ENCODE measurements around the gene ZMAT3.

The ZMAT3 gene

DNA sequence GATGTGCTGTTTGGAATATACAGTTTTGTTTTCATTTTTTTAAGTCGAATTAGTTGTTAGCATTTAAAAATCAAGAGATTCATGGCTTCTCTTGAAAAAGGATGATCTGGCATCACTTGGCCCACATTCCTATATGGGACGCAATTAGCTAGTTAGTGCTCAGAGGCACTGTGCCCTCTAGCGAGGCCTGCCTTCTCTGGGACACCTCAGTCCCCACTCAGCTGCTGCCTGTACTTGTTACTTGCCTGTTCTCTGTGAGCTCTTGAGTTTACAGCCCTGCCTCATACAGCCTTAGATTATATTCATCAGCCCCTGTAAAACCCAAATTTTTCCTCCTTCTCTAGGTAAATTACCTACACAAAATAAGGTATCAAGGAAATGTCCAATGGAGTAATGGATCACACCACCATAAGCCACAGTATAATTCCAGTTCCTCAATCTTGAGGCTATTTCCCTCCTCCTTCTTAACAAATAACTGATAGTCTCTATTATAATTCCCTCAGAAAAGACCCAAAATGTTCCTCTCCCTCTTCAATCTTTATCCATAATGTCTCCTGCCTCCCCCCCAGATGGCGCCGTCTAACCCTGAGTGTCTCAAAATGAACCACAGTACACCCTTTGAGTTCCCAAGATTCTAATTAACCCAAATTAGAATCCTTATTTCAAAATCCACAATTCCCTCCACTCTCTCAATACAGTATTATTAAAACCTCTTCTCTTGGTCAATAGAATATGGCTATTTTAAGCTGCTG, 2.7 kb downstream of the ZMAT3 start:
- TF ChIP-seq, protein P1, sequence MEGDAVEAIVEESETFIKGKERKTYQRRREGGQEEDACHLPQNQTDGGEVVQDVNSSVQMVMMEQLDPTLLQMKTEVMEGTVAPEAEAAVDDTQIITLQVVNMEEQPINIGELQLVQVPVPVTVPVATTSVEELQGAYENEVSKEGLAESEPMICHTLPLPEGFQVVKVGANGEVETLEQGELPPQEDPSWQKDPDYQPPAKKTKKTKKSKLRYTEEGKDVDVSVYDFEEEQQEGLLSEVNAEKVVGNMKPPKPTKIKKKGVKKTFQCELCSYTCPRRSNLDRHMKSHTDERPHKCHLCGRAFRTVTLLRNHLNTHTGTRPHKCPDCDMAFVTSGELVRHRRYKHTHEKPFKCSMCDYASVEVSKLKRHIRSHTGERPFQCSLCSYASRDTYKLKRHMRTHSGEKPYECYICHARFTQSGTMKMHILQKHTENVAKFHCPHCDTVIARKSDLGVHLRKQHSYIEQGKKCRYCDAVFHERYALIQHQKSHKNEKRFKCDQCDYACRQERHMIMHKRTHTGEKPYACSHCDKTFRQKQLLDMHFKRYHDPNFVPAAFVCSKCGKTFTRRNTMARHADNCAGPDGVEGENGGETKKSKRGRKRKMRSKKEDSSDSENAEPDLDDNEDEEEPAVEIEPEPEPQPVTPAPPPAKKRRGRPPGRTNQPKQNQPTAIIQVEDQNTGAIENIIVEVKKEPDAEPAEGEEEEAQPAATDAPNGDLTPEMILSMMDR (IDR thresholded peaks at IDR 0.05; ENCODE audit: low read length) = peak; percentile 64
- no peak for TF ChIP-seq EZH2phosphoT487 (IDR thresholded peaks at IDR 0.05; ENCODE audit: low read length)
- Histone ChIP-seq H2AFZ (ENCODE audit: low read length) (no peak overlapping the region), H4K20me1 (ENCODE audit: insufficient read depth, low read length) (no peaks in the 10 kb centered on the region), H3K4me1 (ENCODE audit: low read length) (peaks cover 12% of the 10 kb centered on the region; the same call in 1 of the 2 replicates), H3K4me3 (ENCODE audit: low read length) (no peak overlapping the region), H3K27ac (ENCODE audit: low read length) (no peak overlapping the region), H3K27me3 (replicated peaks; ENCODE audit: insufficient read depth, low read length) (peaks cover 23% of the 10 kb centered on the region), H3K9me3 (replicated peaks; ENCODE audit: insufficient read depth, low read length) (no peaks in the 10 kb centered on the region), H3K36me3 (replicated peaks; ENCODE audit: insufficient read depth, low read length) (no peaks in the 10 kb centered on the region), H3K9me2 (replicated peaks; ENCODE audit: insufficient read depth, low read length) (no peaks in the 10 kb centered on the region), H3K4me2 (ENCODE audit: low read depth, low read length) (no peak overlapping the region), H3K79me2 (ENCODE audit: low read length) (no peaks in the 10 kb centered on the region), H3F3A (ENCODE audit: insufficient read depth, low read length) (peaks cover 9% of the 10 kb centered on the region), H3K9ac (ENCODE audit: low read length) (no peak overlapping the region)
- DNase-seq = no peak

GRCh38 chr3:179067839-179068238, 3.8 kb downstream of the ZMAT3 start:
- no peak overlapping the region for H2AFZ ChIP-seq (ENCODE audit: low read length)
- no peak overlapping the region for H3K27ac ChIP-seq (ENCODE audit: low read length)
- H3K9me2 ChIP-seq (replicated peaks; ENCODE audit: insufficient read depth, low read length) = no peaks in the 10 kb centered on the region
- no peak for TF ChIP-seq EZH2 (optimal IDR thresholded peaks at IDR 0.05; ENCODE audit: low read depth, low read length)
- TF ChIP-seq, protein P1 (IDR thresholded peaks at IDR 0.05; ENCODE audit: low read length) = no peak
- TF ChIP-seq EZH2phosphoT487 (IDR thresholded peaks at IDR 0.05; ENCODE audit: low read length) = no peak
- no peaks in the 10 kb centered on the region for H3K36me3 ChIP-seq (replicated peaks; ENCODE audit: insufficient read depth, low read length)
- no peaks in the 10 kb centered on the region for H3F3A ChIP-seq (ENCODE audit: insufficient read depth, low read length)
- H3K4me2 ChIP-seq (ENCODE audit: low read depth, low read length) = no peak overlapping the region
- no peaks in the 10 kb centered on the region for H4K20me1 ChIP-seq (ENCODE audit: insufficient read depth, low read length)
- peaks cover 13% of the 10 kb centered on the region for H3K27me3 ChIP-seq (replicated peaks; ENCODE audit: insufficient read depth, low read length)
- H3K9me3 ChIP-seq (replicated peaks; ENCODE audit: insufficient read depth, low read length) = no peaks in the 10 kb centered on the region
- H3K9ac ChIP-seq (ENCODE audit: low read length) = no peak overlapping the region
- no peaks in the 10 kb centered on the region for H3K79me2 ChIP-seq (ENCODE audit: low read length)
- DNase-seq = no peak
- H3K4me3 ChIP-seq (ENCODE audit: low read length) = no peak overlapping the region
- H3K4me1 ChIP-seq (ENCODE audit: low read length) = 0 out of 2 replicates have a peak, but pooled peaks cover 3% of the 10 kb centered on the region

GRCh38 chr3:179067291-179067690, 4.3 kb downstream of the ZMAT3 start:
- 0 out of 2 replicates have a peak, but pooled peaks cover 3% of the 10 kb centered on the region for H3K4me1 ChIP-seq (ENCODE audit: low read length)
- H3K9ac ChIP-seq (ENCODE audit: low read length) = no peak overlapping the region
- no peaks in the 10 kb centered on the region for H3K79me2 ChIP-seq (ENCODE audit: low read length)
- no peaks in the 10 kb centered on the region for H3F3A ChIP-seq (ENCODE audit: insufficient read depth, low read length)
- TF ChIP-seq EZH2phosphoT487 (IDR thresholded peaks at IDR 0.05; ENCODE audit: low read length) (no peak), EZH2 (optimal IDR thresholded peaks at IDR 0.05; ENCODE audit: low read depth, low read length) (no peak)
- TF ChIP-seq, protein P1 (IDR thresholded peaks at IDR 0.05; ENCODE audit: low read length) = no peak
- no peak overlapping the region for H3K4me3 ChIP-seq (ENCODE audit: low read length)
- H3K27ac ChIP-seq (ENCODE audit: low read length) = no peak overlapping the region
- H2AFZ ChIP-seq (ENCODE audit: low read length) = no peak overlapping the region
- no peaks in the 10 kb centered on the region for H3K9me3 ChIP-seq (replicated peaks; ENCODE audit: insufficient read depth, low read length)
- no peaks in the 10 kb centered on the region for H4K20me1 ChIP-seq (ENCODE audit: insufficient read depth, low read length)
- H3K36me3 ChIP-seq (replicated peaks; ENCODE audit: insufficient read depth, low read length) = no peaks in the 10 kb centered on the region
- peaks cover 12% of the 10 kb centered on the region; the same call in 1 of the 2 replicates for H3K27me3 ChIP-seq (replicated peaks; ENCODE audit: insufficient read depth, low read length)
- H3K9me2 ChIP-seq (replicated peaks; ENCODE audit: insufficient read depth, low read length) = no peaks in the 10 kb centered on the region
- DNase-seq = no peak
- H3K4me2 ChIP-seq (ENCODE audit: low read depth, low read length) = no peak overlapping the region

Measured in MM.1S (cell line).